Duodenal mucosa (tissue), 2 donors: ENCODE data around the gene ST6GALNAC4.

ENCODE experiments used
- H3K27ac ChIP-seq: one replicate; pipeline ENCODE4 v1.7.0; 2013; ENCODE audit warnings: low read depth, low read length
- H3K27me3 ChIP-seq, 2 donors: one replicate each; pipeline ENCODE4 v1.7.0; 2013; ENCODE audit warnings: low read length in 2 of 2, control low read depth in 1 of 2; ENCODE audit not compliant: insufficient read depth in 2 of 2, control insufficient read depth in 1 of 2
- H3K36me3 ChIP-seq, 2 donors: one replicate each; pipeline ENCODE4 v1.7.0; 2013; ENCODE audit warnings: low read length in 2 of 2, control low read depth in 1 of 2; ENCODE audit not compliant: insufficient read depth in 2 of 2, control insufficient read depth in 1 of 2
- H3K4me1 ChIP-seq, 2 donors: one replicate each; pipeline ENCODE4 v1.7.0; 2013; ENCODE audit warnings: low read length in 2 of 2, control low read depth in 1 of 2; ENCODE audit not compliant: insufficient read depth in 2 of 2, control insufficient read depth in 1 of 2
- H3K4me3 ChIP-seq, 2 donors: one replicate each; pipeline ENCODE4 v1.7.0; 2013; ENCODE audit warnings: low read length in 2 of 2, low read depth in 1 of 2
- H3K9ac ChIP-seq, 2 donors: one replicate each; pipeline ENCODE4 v1.7.0; 2013; ENCODE audit warnings: low read length in 2 of 2, low read depth in 1 of 2
- H3K9me3 ChIP-seq, 2 donors: one replicate each; pipeline ENCODE4 v1.7.0; 2013; ENCODE audit warnings: low read length in 2 of 2, control low read depth in 1 of 2; ENCODE audit not compliant: control insufficient read depth in 1 of 2

Gene ST6GALNAC4

DNA sequence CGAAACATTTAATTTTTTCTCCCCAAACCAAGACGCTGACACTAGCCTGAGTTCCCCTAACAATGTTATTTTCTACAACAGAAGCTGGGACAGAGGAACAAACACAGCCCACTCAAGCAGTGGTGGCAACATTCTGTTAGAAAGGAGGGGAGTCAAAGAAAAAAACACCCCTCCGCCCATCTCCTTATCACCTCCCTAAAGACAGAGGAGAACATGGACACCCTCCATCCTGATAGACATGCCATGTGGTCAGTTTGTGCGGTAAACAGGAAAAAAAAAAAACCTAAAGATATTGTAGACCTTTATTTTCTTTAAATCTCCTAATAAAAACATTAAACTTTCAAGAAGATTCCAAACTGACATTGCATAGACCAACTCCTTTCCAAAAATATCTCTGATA, 23.8 kb upstream of the ST6GALNAC4 start:
- H3K36me3 ChIP-seq: peaks cover 39 to 45% of the 10 kb centered on the region in 2 donors
- no peak overlapping the region for H3K27ac ChIP-seq
- H3K9me3 ChIP-seq: no peaks in the 10 kb centered on the region
- no peak overlapping the region for H3K9ac ChIP-seq
- no peak overlapping the region for H3K4me3 ChIP-seq
- H3K27me3 ChIP-seq: no peaks in the 10 kb centered on the region
- H3K4me1 ChIP-seq: peaks cover 34 to 53% of the 10 kb centered on the region in 2 donors

DNA sequence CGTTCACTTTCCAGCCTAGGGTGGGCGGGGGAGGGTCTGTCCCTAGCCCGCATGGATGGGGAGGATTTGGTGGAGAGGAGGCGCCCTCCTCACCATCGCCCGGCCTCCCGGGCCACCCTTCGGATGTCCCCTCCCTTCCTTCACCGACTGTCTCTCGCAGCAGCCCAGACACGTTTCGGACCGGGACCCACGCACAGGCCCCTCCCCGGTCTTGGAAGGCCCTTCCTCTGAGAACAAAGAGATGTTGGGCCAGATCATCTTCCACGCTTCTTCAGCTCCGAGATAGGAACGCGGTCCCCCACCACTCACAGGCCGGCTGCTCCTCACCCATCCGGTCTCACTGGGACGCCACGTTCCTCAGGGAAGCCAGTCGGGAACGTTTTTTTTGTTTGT, 21.5 kb upstream of the ST6GALNAC4 start:
- Histone ChIP-seq H3K4me3 (peak overlapping the region; percentile 80 to 96), H3K36me3 (peaks cover 21 to 29% of the 10 kb centered on the region in 2 donors), H3K27me3 (no peaks in the 10 kb centered on the region), H3K9me3 (no peaks in the 10 kb centered on the region), H3K9ac (peak overlapping the region; percentile 52 to 68), H3K27ac (no peak overlapping the region), H3K4me1 (peaks cover 30 to 48% of the 10 kb centered on the region in 2 donors)

GRCh38 chr9:127937388-127938297, 20.8 kb upstream of the ST6GALNAC4 start, which contains the start of gene DPM2:
Gene DPM2 (minus strand): TSS chr9:127937854. CDS start chr9:127937820, 34 bp downstream.
- no peak within 1 kb of the TSS for H3K27ac ChIP-seq

GRCh38 chr9:127937056-127937387, 20.2 kb upstream of the ST6GALNAC4 start:
- peak overlapping the region; percentile 68 to 88 for H3K9ac ChIP-seq
- peaks cover 8 to 17% of the 10 kb centered on the region in 2 donors for H3K36me3 ChIP-seq
- no peak overlapping the region for H3K27ac ChIP-seq
- H3K9me3 ChIP-seq: no peaks in the 10 kb centered on the region
- H3K4me1 ChIP-seq: peaks cover 17 to 35% of the 10 kb centered on the region in 2 donors
- peak overlapping the region; percentile 80 to 96 for H3K4me3 ChIP-seq
- H3K27me3 ChIP-seq: no peaks in the 10 kb centered on the region

More at GRCh38 chr9:127937388-127938297, 20.8 kb upstream of the ST6GALNAC4 start, which contains the start of gene DPM2:
- H3K4me3 ChIP-seq: peak within 1 kb of the TSS; percentile 80 to 96
- H3K4me1 ChIP-seq: peaks cover 24 to 41% of the 10 kb centered on the region in 2 donors
- peaks cover 15 to 23% of the 10 kb centered on the region in 2 donors for H3K36me3 ChIP-seq
- no peaks in the 10 kb centered on the region for H3K9me3 ChIP-seq
- peak within 1 kb of the TSS; percentile 68 to 88 for H3K9ac ChIP-seq
- no peaks in the 10 kb centered on the region for H3K27me3 ChIP-seq

DNA sequence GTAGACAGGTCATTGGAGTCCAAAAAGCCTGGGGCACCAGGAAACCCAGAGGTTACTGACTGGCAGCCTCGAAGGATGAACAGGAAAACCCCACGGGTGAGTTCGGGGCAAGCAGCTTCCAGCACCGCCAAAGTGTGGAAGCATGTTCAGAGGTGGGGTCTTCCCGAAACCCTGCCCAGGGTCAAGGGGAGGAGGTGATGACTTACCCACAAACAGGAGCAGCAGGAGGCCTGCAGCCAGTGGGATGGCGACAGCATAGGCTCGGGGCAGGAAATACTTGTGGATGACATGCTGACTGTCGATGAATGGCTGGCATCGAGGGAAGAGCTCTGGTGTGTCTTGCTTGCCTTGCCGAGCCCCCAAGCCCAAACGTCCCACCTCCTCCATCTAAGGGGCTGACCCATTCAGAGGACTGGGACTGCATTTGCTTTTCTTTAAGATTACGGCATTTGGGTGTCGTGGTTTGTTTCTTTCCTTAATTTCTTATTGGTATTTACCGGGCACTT, 19.6 kb upstream of the ST6GALNAC4 start:
- Histone ChIP-seq H3K4me3 (peak overlapping the region; percentile 80 to 96), H3K9me3 (no peaks in the 10 kb centered on the region), H3K4me1 (peaks cover 17 to 37% of the 10 kb centered on the region in 2 donors), H3K27me3 (no peaks in the 10 kb centered on the region), H3K9ac (peak overlapping the region in 1 of 2 donors; percentile 68), H3K27ac (no peak overlapping the region), H3K36me3 (peaks cover 5 to 14% of the 10 kb centered on the region in 2 donors)

DNA sequence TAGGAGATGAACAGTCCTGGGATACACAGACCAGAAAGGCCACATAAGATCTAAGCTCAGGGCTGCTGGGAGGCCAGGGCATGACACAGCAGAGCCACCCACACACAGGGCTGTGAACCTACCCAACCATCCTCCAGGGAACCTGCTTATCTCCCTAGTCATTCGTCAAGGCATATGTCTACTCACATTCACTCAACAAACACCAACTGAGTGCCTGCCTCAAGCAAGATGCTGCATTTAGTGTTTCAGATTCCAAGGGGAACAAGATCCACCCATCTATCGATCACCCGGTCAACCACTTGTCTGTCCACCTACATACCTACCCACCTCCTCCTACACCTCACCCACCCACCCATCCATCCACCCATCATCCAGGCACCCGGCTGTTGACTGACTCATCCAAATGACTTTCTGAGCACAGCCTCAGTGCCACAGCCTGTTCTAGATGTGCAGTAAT, 19.0 kb upstream of the ST6GALNAC4 start:
- Histone ChIP-seq H3K4me1 (peaks cover 20 to 43% of the 10 kb centered on the region in 2 donors), H3K36me3 (peaks cover 0 to 9% of the 10 kb centered on the region in 2 donors), H3K9me3 (no peaks in the 10 kb centered on the region), H3K9ac (no peak overlapping the region), H3K4me3 (peak overlapping the region; percentile 80 to 96), H3K27ac (no peak overlapping the region), H3K27me3 (no peaks in the 10 kb centered on the region)

DNA sequence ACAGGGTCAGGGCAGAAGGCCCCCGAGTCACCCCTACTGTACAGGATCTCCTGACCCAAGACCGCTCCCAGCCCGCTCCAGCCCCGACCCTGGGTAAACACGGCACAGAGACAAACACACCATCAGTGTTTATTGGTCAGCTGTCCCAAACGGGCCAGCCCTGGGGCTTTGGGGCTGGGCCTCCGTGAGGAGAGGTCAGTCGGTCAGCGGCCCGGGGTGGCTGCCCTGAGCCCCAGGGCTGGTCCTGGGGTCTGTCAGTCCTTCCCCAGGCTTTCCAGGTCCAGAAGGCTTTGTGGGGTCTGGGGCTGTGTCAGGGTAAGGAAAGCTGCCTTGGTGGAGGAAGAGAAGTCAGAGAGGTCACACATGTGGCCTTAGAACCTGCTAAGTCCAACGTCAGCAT, 18.1 kb upstream of the ST6GALNAC4 start:
- no peak overlapping the region for H3K9ac ChIP-seq
- peaks cover 20 to 50% of the 10 kb centered on the region in 2 donors for H3K4me1 ChIP-seq
- no peaks in the 10 kb centered on the region for H3K9me3 ChIP-seq
- peaks cover 0 to 6% of the 10 kb centered on the region in 2 donors for H3K36me3 ChIP-seq
- no peak overlapping the region for H3K4me3 ChIP-seq
- H3K27me3 ChIP-seq: peaks cover 0 to 3% of the 10 kb centered on the region in 2 donors
- no peak overlapping the region for H3K27ac ChIP-seq

DNA sequence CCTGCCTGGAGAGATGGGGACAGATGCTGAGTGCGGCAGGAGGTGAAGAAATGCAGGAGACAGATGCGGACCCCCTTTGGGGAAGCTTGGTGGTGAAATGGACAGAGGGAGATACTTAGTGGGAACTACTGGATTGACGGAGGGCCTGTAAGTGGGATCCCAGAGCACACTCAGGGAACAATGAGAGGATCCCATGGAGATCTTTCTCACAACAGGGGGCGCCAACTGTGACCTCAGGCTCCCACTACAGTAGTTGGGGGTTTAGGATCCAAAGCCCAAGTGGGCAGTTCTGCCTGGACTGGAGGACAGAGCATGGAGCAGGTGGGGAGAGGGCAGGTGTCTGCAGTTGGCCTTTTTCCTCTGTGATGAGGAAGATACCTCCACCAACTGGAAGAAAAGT, 17.4 kb upstream of the ST6GALNAC4 start:
- H3K4me3 ChIP-seq: no peak overlapping the region
- H3K9me3 ChIP-seq: no peaks in the 10 kb centered on the region
- H3K4me1 ChIP-seq: peaks cover 20 to 50% of the 10 kb centered on the region in 2 donors
- H3K27me3 ChIP-seq: peaks cover 2 to 8% of the 10 kb centered on the region in 2 donors
- H3K9ac ChIP-seq: no peak overlapping the region
- no peak overlapping the region for H3K27ac ChIP-seq
- peaks cover 0 to 5% of the 10 kb centered on the region in 2 donors for H3K36me3 ChIP-seq

DNA sequence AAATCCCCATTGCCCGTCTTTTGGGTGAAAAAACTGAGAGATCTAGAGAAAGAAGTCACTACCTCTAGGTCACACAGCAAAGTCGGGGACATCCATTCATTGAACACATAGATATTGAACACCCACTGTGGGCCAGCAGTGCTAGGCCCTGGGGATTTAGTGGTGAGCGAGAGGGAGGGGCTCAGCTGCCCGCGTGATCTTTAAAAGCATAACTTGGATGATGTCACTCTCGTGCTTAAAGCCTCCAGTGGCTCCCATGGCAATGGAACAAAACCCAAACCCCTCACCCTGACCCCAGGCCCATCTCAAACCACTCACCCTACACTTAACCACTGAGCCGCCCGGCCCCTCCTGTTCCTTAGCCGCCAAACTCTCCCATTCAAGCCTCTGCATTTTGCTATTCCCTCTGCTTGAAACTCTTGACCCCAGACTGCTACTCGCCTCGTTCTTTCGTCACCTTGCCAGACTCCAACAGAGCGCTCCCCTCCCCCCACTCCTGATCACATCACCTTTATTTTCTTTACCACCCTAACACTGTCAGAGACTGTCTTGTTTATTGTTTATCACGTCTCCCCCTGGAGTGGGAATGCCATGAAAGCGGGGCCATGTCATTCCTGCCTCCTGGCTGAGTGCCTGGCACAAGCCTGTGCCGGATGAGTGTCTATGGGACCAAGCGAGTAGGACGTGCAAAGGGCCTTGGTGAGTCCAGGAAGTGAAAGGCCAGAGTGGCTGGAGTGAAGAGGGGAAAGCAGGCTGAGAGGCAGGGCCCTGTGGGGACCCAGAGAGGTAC, 14.4 kb upstream of the ST6GALNAC4 start:
- H3K4me1 ChIP-seq: peaks cover 25 to 48% of the 10 kb centered on the region in 2 donors
- no peaks in the 10 kb centered on the region for H3K9me3 ChIP-seq
- peaks cover 0 to 5% of the 10 kb centered on the region in 2 donors for H3K36me3 ChIP-seq
- peaks cover 20 to 26% of the 10 kb centered on the region in 2 donors for H3K27me3 ChIP-seq
- H3K27ac ChIP-seq: no peak overlapping the region
- H3K9ac ChIP-seq: no peak overlapping the region
- H3K4me3 ChIP-seq: peak overlapping the region; percentile 48 to 55
